Measurements from ENCODE around the gene GPRIN3.
"Not testable (repeated sequence)": the region's sequence is repeated elsewhere in the genome, so short reads cannot be mapped to it uniquely, and the experiment has no call there.

Gene GPRIN3

GRCh38 chr4:89254847-89255246 is 52.8 kb downstream of the GPRIN3 start:
- no peaks in the 10 kb centered on the region for H3K36me3 ChIP-seq (replicated peaks)
- in situ Hi-C loops (cut with MboI; ENCODE audit: low sequenced_read_pairs), result no loop called here
- no peaks in the 10 kb centered on the region for H3K9me3 ChIP-seq
- no peaks in the 10 kb centered on the region for H3K27me3 ChIP-seq (ENCODE audit: low read depth)
- no peak overlapping the region for H3K4me3 ChIP-seq
- peaks cover 24% of the 10 kb centered on the region for H3K4me1 ChIP-seq
- DNase-seq (ENCODE audit: low spot score in 2 of 2), result peak; percentile 34 to 56

- H3K4me3 ChIP-seq; H3K27me3 ChIP-seq (ENCODE audit: low read depth); in situ Hi-C loops (cut with MboI; ENCODE audit: low sequenced_read_pairs); DNase-seq (ENCODE audit: low spot score in 2 of 2); H3K36me3 ChIP-seq (replicated peaks); H3K9me3 ChIP-seq: not testable (repeated sequence)
- H3K4me1 ChIP-seq, result peaks cover 19% of the 10 kb centered on the region
These were observed 53.3 kb downstream of the GPRIN3 start for GRCh38 chr4:89254347-89254746.

- in situ Hi-C loops (cut with MboI; ENCODE audit: low sequenced_read_pairs), result no loop called here
- peaks cover 15% of the 10 kb centered on the region for H3K4me1 ChIP-seq
These were observed 53.7 kb downstream of the GPRIN3 start for GRCh38 chr4:89253935-89254334.

GRCh38 chr4:89253311-89253710 is 54.3 kb downstream of the GPRIN3 start:
- in situ Hi-C loops (cut with MboI; ENCODE audit: low sequenced_read_pairs), result no loop called here
- peaks cover 11% of the 10 kb centered on the region for H3K4me1 ChIP-seq

More at GRCh38 chr4:89253935-89254334, 53.7 kb downstream of the GPRIN3 start:
- Histone ChIP-seq H3K4me3 (no peak overlapping the region), H3K36me3 (replicated peaks) (no peaks in the 10 kb centered on the region), H3K27me3 (ENCODE audit: low read depth) (no peaks in the 10 kb centered on the region), H3K9me3 (no peaks in the 10 kb centered on the region)
- no peak for DNase-seq (ENCODE audit: low spot score in 2 of 2)

GRCh38 chr4:89251396-89251795 is 56.2 kb downstream of the GPRIN3 start:
- Histone ChIP-seq H3K9me3 (no peaks in the 10 kb centered on the region), H3K27me3 (ENCODE audit: low read depth) (no peaks in the 10 kb centered on the region), H3K4me1 (peaks cover 11% of the 10 kb centered on the region), H3K36me3 (replicated peaks) (no peaks in the 10 kb centered on the region), H3K4me3 (no peak overlapping the region)
- no peak for DNase-seq (ENCODE audit: low spot score in 2 of 2)
- in situ Hi-C loops (cut with MboI; ENCODE audit: low sequenced_read_pairs), result no loop called here

More at GRCh38 chr4:89253311-89253710, 54.3 kb downstream of the GPRIN3 start:
- Histone ChIP-seq H3K36me3 (replicated peaks) (no peaks in the 10 kb centered on the region), H3K4me3 (no peak overlapping the region), H3K27me3 (ENCODE audit: low read depth) (no peaks in the 10 kb centered on the region), H3K9me3 (no peaks in the 10 kb centered on the region)
- DNase-seq (ENCODE audit: low spot score in 2 of 2), result no peak

GRCh38 chr4:89249716-89250361 is 57.8 kb downstream of the GPRIN3 start:
- in situ Hi-C loops (cut with MboI; ENCODE audit: low sequenced_read_pairs), result no loop called here
- no peaks in the 10 kb centered on the region for H3K27me3 ChIP-seq (ENCODE audit: low read depth)
- H3K36me3 ChIP-seq (replicated peaks), result no peaks in the 10 kb centered on the region
- no peaks in the 10 kb centered on the region for H3K9me3 ChIP-seq
- H3K4me1 ChIP-seq, result peaks cover 11% of the 10 kb centered on the region
- no peak for DNase-seq (ENCODE audit: low spot score in 2 of 2)
- H3K4me3 ChIP-seq, result no peak overlapping the region

- in situ Hi-C loops (cut with MboI; ENCODE audit: low sequenced_read_pairs), result no loop called here
- no peaks in the 10 kb centered on the region for H3K9me3 ChIP-seq
- DNase-seq (ENCODE audit: low spot score in 2 of 2), result no peak
- no peaks in the 10 kb centered on the region for H3K27me3 ChIP-seq (ENCODE audit: low read depth)
- no peak overlapping the region for H3K4me3 ChIP-seq
- H3K4me1 ChIP-seq, result peaks cover 11% of the 10 kb centered on the region
- H3K36me3 ChIP-seq (replicated peaks), result no peaks in the 10 kb centered on the region
These were observed 58.3 kb downstream of the GPRIN3 start for GRCh38 chr4:89249313-89249712.

- in situ Hi-C loops (cut with MboI; ENCODE audit: low sequenced_read_pairs), result no loop called here
These were observed 58.7 kb downstream of the GPRIN3 start for GRCh38 chr4:89248879-89249281.

GRCh38 chr4:89247951-89248350 is 59.6 kb downstream of the GPRIN3 start:
- no peak for DNase-seq (ENCODE audit: low spot score in 2 of 2)
- Histone ChIP-seq H3K4me1 (peaks cover 6% of the 10 kb centered on the region; the same call in 1 of the 2 replicates), H3K36me3 (replicated peaks) (no peaks in the 10 kb centered on the region), H3K9me3 (no peaks in the 10 kb centered on the region), H3K4me3 (no peak overlapping the region), H3K27me3 (ENCODE audit: low read depth) (no peaks in the 10 kb centered on the region)
- in situ Hi-C loops (cut with MboI; ENCODE audit: low sequenced_read_pairs), result no loop called here

More at GRCh38 chr4:89248879-89249281, 58.7 kb downstream of the GPRIN3 start:
- Histone ChIP-seq H3K27me3 (ENCODE audit: low read depth) (no peaks in the 10 kb centered on the region), H3K4me3 (no peak overlapping the region), H3K36me3 (replicated peaks) (no peaks in the 10 kb centered on the region), H3K4me1 (peaks cover 11% of the 10 kb centered on the region), H3K9me3 (no peaks in the 10 kb centered on the region)
- DNase-seq (ENCODE audit: low spot score in 2 of 2), result no peak

GRCh38 chr4:89245459-89245858 is 62.1 kb downstream of the GPRIN3 start:
- Histone ChIP-seq H3K27me3 (ENCODE audit: low read depth) (no peaks in the 10 kb centered on the region), H3K4me1 (no peaks in the 10 kb centered on the region), H3K36me3 (replicated peaks) (no peaks in the 10 kb centered on the region), H3K9me3 (no peaks in the 10 kb centered on the region), H3K4me3 (no peak overlapping the region)
- in situ Hi-C loops (cut with MboI; ENCODE audit: low sequenced_read_pairs), result no loop called here
- no peak for DNase-seq (ENCODE audit: low spot score in 2 of 2)

- in situ Hi-C loops (cut with MboI; ENCODE audit: low sequenced_read_pairs), result no loop called here
These were observed 63.8 kb downstream of the GPRIN3 start for GRCh38 chr4:89243733-89244252.

GRCh38 chr4:89242864-89243732 is 64.5 kb downstream of the GPRIN3 start:
- no peak overlapping the region for H3K4me3 ChIP-seq
- H3K36me3 ChIP-seq (replicated peaks), result no peaks in the 10 kb centered on the region
- no peaks in the 10 kb centered on the region for H3K9me3 ChIP-seq
- H3K4me1 ChIP-seq, result no peaks in the 10 kb centered on the region
- no peaks in the 10 kb centered on the region for H3K27me3 ChIP-seq (ENCODE audit: low read depth)
- no peak for DNase-seq (ENCODE audit: low spot score in 2 of 2)
- in situ Hi-C loops (cut with MboI; ENCODE audit: low sequenced_read_pairs), result no loop called here

More at GRCh38 chr4:89243733-89244252, 63.8 kb downstream of the GPRIN3 start:
- Histone ChIP-seq H3K4me1 (no peaks in the 10 kb centered on the region), H3K36me3 (replicated peaks) (no peaks in the 10 kb centered on the region), H3K27me3 (ENCODE audit: low read depth) (no peaks in the 10 kb centered on the region), H3K9me3 (no peaks in the 10 kb centered on the region), H3K4me3 (no peak overlapping the region)
- DNase-seq (ENCODE audit: low spot score in 2 of 2), result no peak

- in situ Hi-C loops (cut with MboI; ENCODE audit: low sequenced_read_pairs), result no loop called here
- Histone ChIP-seq H3K9me3 (no peaks in the 10 kb centered on the region), H3K27me3 (ENCODE audit: low read depth) (no peaks in the 10 kb centered on the region), H3K4me3 (no peak overlapping the region), H3K36me3 (replicated peaks) (no peaks in the 10 kb centered on the region), H3K4me1 (no peaks in the 10 kb centered on the region)
- DNase-seq (ENCODE audit: low spot score in 2 of 2), result no peak
These were observed 65.4 kb downstream of the GPRIN3 start for GRCh38 chr4:89242216-89242615.

GRCh38 chr4:89230271-89230670 is 77.3 kb downstream of the GPRIN3 start:
- in situ Hi-C loops (cut with MboI; ENCODE audit: low sequenced_read_pairs), result loop anchor here (5.0 kb wide), 1 partner anchor 192 kb away; no protein-coding TSS in a partner anchor
- H3K27me3 ChIP-seq (ENCODE audit: low read depth), result no peaks in the 10 kb centered on the region
- no peak overlapping the region for H3K4me3 ChIP-seq
- H3K4me1 ChIP-seq, result peaks cover 3% of the 10 kb centered on the region; the same call in 1 of the 2 replicates
- no peaks in the 10 kb centered on the region for H3K36me3 ChIP-seq (replicated peaks)
- no peak for DNase-seq (ENCODE audit: low spot score in 2 of 2)
- no peaks in the 10 kb centered on the region for H3K9me3 ChIP-seq
